Measurements from ENCODE around the gene OSBPL7.

DNA sequence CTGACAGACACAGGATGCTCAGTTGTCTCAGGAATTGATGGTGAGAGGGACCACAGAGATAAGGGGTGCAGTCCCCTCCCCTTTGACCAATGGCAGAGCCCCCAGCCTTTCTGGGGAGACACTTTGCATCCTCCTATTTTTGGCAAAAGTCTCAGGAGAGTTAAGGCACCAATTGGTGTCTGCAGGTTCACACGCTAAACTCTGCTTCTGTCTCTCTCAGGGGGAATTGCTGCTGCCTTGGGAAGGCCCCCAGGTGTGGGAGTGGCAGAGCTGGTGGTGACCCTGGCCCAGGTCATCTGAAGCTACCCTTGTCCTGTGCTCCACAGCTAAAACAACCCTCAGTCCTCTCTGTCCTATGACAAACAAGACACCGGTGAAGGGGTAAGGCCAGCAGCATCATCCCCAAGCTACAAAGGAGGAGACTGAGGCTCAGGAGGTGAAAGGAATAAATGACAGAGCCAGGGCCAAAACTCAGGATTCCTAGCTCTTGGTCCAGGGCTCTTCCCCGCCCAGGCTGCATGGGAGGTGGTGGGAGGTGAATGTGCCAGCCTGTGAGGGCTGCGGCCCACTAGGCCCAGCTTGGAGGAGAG is 20.3 kb downstream of the OSBPL7 start:
- TF ChIP-seq CTCF (IDR thresholded peaks at IDR 0.05; ENCODE audit: extremely low read depth in 1 of 2, insufficient read depth in 1 of 2, low read depth in 1 of 2, low read length in 2 of 2) (no peak), EZH2 (IDR thresholded peaks at IDR 0.05; ENCODE audit: borderline replicate concordance, low read depth, low read length, severe bottlenecking) (no peak), POLR2A (IDR thresholded peaks at IDR 0.05; ENCODE audit: low read depth, low read length) (no peak)
